ENCODE data around the gene POLR2I.

DNA sequence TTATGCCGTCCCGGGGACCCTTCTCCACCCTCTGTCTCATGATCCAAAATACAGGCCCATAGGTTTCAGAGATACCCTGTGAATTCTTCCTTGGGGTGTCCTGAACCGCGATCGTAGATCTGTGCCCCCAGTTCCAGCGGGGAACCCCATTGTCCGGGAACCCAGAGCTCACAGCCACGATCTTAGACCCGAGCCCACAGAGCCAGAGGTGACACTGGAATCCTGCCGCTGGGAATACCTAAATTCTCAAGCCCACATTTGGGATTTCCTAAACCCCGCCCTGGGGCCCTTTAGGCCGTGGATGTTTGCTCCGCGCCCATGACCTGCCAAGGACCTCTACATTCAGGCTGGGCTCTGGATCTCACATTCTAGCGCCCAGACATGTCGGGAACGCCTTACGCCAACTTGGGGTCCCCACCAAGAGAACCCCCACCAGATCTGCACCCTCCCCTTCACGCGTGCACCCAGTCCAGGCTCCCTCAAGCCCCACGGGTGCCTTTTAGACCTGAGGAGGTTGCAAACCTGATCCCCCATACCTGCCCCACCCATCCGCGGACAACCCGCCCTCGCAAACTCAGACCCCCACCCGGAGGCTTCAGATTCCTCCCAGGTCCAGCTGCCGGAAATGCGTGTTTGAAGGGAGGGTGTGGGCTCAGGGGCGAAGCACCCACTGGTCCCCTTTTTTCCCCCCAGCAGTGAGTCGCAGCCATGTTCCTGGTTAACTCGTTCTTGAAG, 25.8 kb upstream of the POLR2I start:
- TF ChIP-seq, protein P1, sequence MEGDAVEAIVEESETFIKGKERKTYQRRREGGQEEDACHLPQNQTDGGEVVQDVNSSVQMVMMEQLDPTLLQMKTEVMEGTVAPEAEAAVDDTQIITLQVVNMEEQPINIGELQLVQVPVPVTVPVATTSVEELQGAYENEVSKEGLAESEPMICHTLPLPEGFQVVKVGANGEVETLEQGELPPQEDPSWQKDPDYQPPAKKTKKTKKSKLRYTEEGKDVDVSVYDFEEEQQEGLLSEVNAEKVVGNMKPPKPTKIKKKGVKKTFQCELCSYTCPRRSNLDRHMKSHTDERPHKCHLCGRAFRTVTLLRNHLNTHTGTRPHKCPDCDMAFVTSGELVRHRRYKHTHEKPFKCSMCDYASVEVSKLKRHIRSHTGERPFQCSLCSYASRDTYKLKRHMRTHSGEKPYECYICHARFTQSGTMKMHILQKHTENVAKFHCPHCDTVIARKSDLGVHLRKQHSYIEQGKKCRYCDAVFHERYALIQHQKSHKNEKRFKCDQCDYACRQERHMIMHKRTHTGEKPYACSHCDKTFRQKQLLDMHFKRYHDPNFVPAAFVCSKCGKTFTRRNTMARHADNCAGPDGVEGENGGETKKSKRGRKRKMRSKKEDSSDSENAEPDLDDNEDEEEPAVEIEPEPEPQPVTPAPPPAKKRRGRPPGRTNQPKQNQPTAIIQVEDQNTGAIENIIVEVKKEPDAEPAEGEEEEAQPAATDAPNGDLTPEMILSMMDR (conservative IDR thresholded peaks at IDR 0.05; ENCODE audit: low read depth, low read length) = no peak
- TF ChIP-seq EZH2 (IDR thresholded peaks at IDR 0.05; ENCODE audit: low read length, unreplicated experiment) (no peak), EZH2phosphoT487 (IDR thresholded peaks at IDR 0.05; ENCODE audit: borderline replicate concordance, low read length) (no peak)

All from PC-3 (cell line).